Activated CD4-positive, alpha-beta memory T cell treated with anti-CD3 and anti-CD28 coated beads for 36 hours (primary cell): ENCODE measurements around the gene TBCEL. TPM values are rescaled to one million over a fixed set of nuclear protein-coding genes. Genes with fewer than 3 reads are reported as not detected.

ENCODE experiments used
- CTCF ChIA-PET: fragments of 350-600 bp; sonication (Branson Sonifier 250); formaldehyde crosslinking; loops from one replicate; lab custom pipeline; 2021; ENCODE audit warnings: antibody characterized with exemption, inconsistent platforms; lab: Charles Lee
- POLR2A ChIA-PET: fragments of 350-600 bp; sonication (Branson Sonifier 250); formaldehyde crosslinking; loops from one replicate; lab custom pipeline; 2021; ENCODE audit warnings: antibody characterized with exemption; lab: Charles Lee
- DNase-seq: peaks from one replicate; pipeline ENCODE4 v3.0.0-alpha.2; 2020
- H3K27ac Mint-ChIP-seq: one replicate; pipeline ENCODE4 v1.8.0; 2021; ENCODE audit warnings: mixed read lengths
- H3K27me3 Mint-ChIP-seq: one replicate; pipeline ENCODE4 v1.8.0; 2021; ENCODE audit warnings: mixed read lengths
- H3K36me3 Mint-ChIP-seq: one replicate; pipeline ENCODE4 v1.8.0; 2021; ENCODE audit warnings: mixed read lengths
- H3K4me1 Mint-ChIP-seq: one replicate; pipeline ENCODE4 v1.8.0; 2021; ENCODE audit warnings: low read depth, mixed read lengths
- H3K4me3 Mint-ChIP-seq: one replicate; pipeline ENCODE4 v1.8.0; 2021; ENCODE audit warnings: mild to moderate bottlenecking, mixed read lengths
- H3K9me3 Mint-ChIP-seq: one replicate; pipeline ENCODE4 v1.8.0; 2021; ENCODE audit warnings: mixed read lengths
- intact Hi-C: fragments of 100-400 bp; cut with micrococcal nuclease; formaldehyde crosslinking; loops from one replicate; pipeline ENCODE4 v1.15.1; 2023
- total RNA-seq, 2 experiments: library from RNA; stranded (reverse); gene quantifications; one replicate each; pipeline ENCODE4 v1.2.3, GENCODE V29; 2021

The TBCEL gene
- 1 to 10 TPM; 6.0 to 6.7 TPM for total RNA-seq

DNA sequence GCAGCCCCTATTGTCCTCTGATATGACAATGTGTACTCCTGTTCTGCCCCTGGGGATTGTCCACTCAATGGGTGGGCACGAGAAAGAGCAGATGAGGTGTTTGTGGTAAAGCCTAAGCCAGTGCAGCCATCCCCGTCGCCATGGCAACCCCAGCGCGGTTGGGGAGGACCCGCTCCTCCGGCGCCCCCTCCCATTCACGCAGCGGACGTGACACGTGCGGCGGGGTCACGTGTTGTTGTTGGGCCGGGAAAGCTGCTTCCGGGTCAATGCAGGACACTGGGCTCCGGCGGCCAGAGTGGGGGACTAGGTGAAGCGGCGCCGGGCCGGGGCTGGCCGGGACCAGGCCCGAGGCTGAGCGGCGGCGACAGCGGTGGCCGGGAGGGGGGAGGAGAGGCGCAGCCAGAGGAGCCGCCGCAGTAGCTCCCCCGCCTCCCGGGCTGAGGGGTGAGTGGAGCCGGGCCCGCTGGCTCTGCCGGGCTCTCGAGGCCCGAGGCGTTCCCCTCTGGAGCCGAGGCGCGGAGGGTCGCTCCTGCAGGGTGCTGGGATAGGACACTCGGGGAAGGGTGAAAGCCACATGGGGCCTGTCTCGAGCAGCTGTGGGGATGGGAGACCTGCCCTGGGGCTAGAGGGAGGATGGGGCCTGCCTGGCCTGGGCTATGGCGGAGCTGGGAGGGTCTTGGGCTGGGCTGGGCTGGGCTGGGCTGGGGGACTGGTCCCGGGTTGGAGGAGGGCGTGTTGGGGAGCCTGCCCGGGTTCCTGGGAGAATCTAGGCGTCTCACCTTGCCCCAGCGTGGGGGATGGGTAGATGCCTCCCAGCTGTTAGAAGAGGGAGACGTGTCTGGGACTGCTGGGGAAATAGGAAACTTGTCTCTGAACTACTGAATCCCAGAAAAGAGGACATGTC lies at the start of gene TBCEL:
TSS of gene TBCEL (plus strand) at position 255 of the 904 bp plus-strand sequence. CDS start 21,589 bp downstream, outside the sequence.
- ChIA-PET CTCF (interaction anchor here (0.9 to 1.4 kb wide), 3 partner anchors 11 to 170 kb away, joined by 3 to 4 read pairs (median 4); no protein-coding TSS in a partner anchor), POLR2A (interaction anchor here (0.8 to 1.5 kb wide), 2 partner anchors 28 to 33 kb away, joined by 3 read pairs; no protein-coding TSS in a partner anchor)
- Mint-ChIP-seq H3K27ac (peak within 1 kb of the TSS; percentile 57), H3K27me3 (peaks cover 2% of the 10 kb centered on the region), H3K4me3 (peak within 1 kb of the TSS; percentile 79), H3K36me3 (no peaks in the 10 kb centered on the region), H3K4me1 (peaks cover 18% of the 10 kb centered on the region), H3K9me3 (no peaks in the 10 kb centered on the region)
- intact Hi-C loops = no loop called here
- peak; percentile 86 for DNase-seq

DNA sequence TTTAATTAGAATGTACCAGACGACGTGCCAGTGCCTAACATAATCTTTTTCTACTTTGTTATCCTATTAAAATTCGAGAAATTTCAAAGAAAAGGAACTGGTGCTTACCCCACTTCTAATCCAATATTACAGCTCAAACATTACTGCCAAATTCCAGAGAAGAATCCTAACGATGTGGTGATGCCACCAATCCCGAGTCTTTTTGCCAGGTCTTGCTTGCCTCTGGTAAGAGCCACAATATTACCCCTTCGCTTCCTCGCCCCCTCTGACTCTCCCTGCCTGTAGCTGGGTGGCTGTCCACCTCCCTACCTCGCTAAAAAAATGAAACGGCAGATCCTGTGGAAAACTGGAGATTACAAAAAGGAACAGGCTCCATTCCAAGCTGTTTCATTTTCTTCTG lies 49.4 kb upstream of the TBCEL start:
- no peaks in the 10 kb centered on the region for H3K9me3 Mint-ChIP-seq
- POLR2A ChIA-PET = no interaction called here
- no peak overlapping the region for H3K4me3 Mint-ChIP-seq

GRCh38 chr11:120974965-120975364 lies 48.9 kb upstream of the TBCEL start:
- H3K27ac Mint-ChIP-seq = no peak overlapping the region
- peaks cover 13% of the 10 kb centered on the region for H3K27me3 Mint-ChIP-seq
- POLR2A ChIA-PET = no interaction called here
- no peaks in the 10 kb centered on the region for H3K9me3 Mint-ChIP-seq
- H3K36me3 Mint-ChIP-seq = no peaks in the 10 kb centered on the region
- intact Hi-C loops = no loop called here
- DNase-seq = no peak
- no peaks in the 10 kb centered on the region for H3K4me1 Mint-ChIP-seq
- no peak overlapping the region for H3K4me3 Mint-ChIP-seq
- CTCF ChIA-PET = interaction anchor here (0.7 kb wide), 1 partner anchor 45 kb away, joined by 4 read pairs; no protein-coding TSS in a partner anchor

More for the DNA sequence above, 49.4 kb upstream of the TBCEL start:
- Mint-ChIP-seq H3K27ac (no peak overlapping the region), H3K27me3 (peaks cover 13% of the 10 kb centered on the region), H3K36me3 (no peaks in the 10 kb centered on the region), H3K4me1 (no peaks in the 10 kb centered on the region)
- CTCF ChIA-PET = no interaction called here
- DNase-seq = no peak
- intact Hi-C loops = no loop called here

- Mint-ChIP-seq H3K27ac (no peak overlapping the region), H3K36me3 (no peaks in the 10 kb centered on the region), H3K9me3 (no peaks in the 10 kb centered on the region), H3K4me1 (no peaks in the 10 kb centered on the region), H3K27me3 (peaks cover 10% of the 10 kb centered on the region), H3K4me3 (no peak overlapping the region)
- intact Hi-C loops = no loop called here
- DNase-seq = no peak
- POLR2A ChIA-PET = no interaction called here
- CTCF ChIA-PET = no interaction called here
Measured at GRCh38 chr11:120977266-120978137, 46.4 kb upstream of the TBCEL start.

DNA sequence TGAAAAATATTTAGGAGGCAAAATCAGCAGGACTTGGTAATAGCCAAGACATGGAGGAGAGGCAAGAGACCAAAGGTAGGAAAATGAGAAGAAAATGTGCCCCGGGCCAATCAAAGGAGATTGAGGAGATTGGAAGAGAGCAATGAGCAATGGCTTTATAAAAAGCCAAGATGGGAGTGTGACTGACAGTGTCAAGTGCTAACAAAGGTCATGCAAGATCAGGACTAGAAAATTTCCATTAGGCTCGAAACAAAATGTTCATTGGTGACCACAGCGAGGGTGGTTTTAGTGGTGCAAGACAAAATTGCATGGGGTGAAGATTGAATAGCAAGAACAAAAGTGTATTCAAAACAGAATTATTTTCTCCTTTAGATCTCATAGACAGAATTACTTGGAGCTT lies 45.2 kb upstream of the TBCEL start:
- POLR2A ChIA-PET = no interaction called here
- no peaks in the 10 kb centered on the region for H3K36me3 Mint-ChIP-seq
- no peaks in the 10 kb centered on the region for H3K4me1 Mint-ChIP-seq
- DNase-seq = no peak
- intact Hi-C loops = no loop called here
- no peak overlapping the region for H3K4me3 Mint-ChIP-seq
- no peak overlapping the region for H3K27ac Mint-ChIP-seq
- peaks cover 13% of the 10 kb centered on the region for H3K27me3 Mint-ChIP-seq
- CTCF ChIA-PET = no interaction called here
- H3K9me3 Mint-ChIP-seq = no peaks in the 10 kb centered on the region

DNA sequence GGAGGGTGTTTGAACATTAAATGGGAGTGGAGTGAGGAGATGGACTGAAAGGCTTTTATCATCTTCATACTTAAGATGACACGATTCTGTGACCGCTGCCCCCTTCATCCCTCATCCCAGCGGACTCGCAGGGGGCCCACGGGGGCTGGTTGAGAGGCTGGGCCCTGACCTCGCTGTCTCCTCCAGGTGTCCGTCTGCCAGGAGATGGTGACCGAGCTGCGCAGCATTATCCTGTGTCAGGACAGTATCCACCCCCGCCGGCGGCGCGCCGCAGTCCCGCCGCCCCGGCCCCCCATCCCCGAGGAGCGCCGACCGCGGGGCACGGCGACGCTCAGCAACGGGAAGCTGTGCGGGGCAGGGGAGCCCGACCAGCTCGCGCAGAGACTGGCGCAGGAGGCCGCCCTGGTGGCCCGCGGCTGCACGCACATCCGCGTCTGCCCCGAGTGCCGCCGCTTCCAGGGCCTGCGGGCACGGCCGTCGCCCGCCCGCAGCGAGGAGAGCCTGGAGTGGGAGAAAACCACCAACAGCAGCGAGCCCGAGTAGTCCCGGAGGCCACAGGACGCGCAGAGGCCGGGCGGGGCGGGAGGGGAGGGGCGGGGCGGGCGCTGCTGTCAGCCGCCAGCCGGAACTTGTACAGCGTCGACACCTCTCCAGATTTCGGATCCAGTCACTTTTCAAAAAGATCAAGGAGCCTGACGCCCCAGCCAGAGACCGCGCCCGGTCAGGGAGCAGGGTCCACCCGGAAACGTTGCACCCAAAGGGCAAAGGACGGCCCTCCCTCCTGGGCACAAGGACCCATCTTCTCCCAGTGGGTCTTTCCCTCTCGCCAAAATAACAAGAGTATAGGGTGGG lies 38.0 kb upstream of the TBCEL start:
- CTCF ChIA-PET = interaction anchor here (0.6 to 1.4 kb wide), 2 partner anchors 41 to 54 kb away, joined by 3 to 5 read pairs; no protein-coding TSS in a partner anchor
- no peak overlapping the region for H3K27ac Mint-ChIP-seq
- H3K9me3 Mint-ChIP-seq = no peaks in the 10 kb centered on the region
- peaks cover 7% of the 10 kb centered on the region for H3K4me1 Mint-ChIP-seq
- POLR2A ChIA-PET = no interaction called here
- intact Hi-C loops = no loop called here
- peak overlapping the region; percentile 47 for H3K4me3 Mint-ChIP-seq
- H3K36me3 Mint-ChIP-seq = no peaks in the 10 kb centered on the region
- DNase-seq = peak; percentile 65
- H3K27me3 Mint-ChIP-seq = peaks cover 9% of the 10 kb centered on the region

- Mint-ChIP-seq H3K4me1 (peaks cover 7% of the 10 kb centered on the region), H3K27me3 (peaks cover 4% of the 10 kb centered on the region), H3K4me3 (no peak overlapping the region), H3K9me3 (no peaks in the 10 kb centered on the region), H3K27ac (no peak overlapping the region), H3K36me3 (no peaks in the 10 kb centered on the region)
- POLR2A ChIA-PET = no interaction called here
- CTCF ChIA-PET = no interaction called here
- intact Hi-C loops = no loop called here
- no peak for DNase-seq
Measured at GRCh38 chr11:120988603-120989002, 35.3 kb upstream of the TBCEL start.

GRCh38 chr11:120991830-120992686 lies 31.8 kb upstream of the TBCEL start:
- no peak overlapping the region for H3K27ac Mint-ChIP-seq
- CTCF ChIA-PET = no interaction called here
- H3K4me3 Mint-ChIP-seq = no peak overlapping the region
- POLR2A ChIA-PET = no interaction called here
- DNase-seq = no peak
- no peaks in the 10 kb centered on the region for H3K4me1 Mint-ChIP-seq
- H3K9me3 Mint-ChIP-seq = no peaks in the 10 kb centered on the region
- H3K36me3 Mint-ChIP-seq = no peaks in the 10 kb centered on the region
- peaks cover 2% of the 10 kb centered on the region for H3K27me3 Mint-ChIP-seq
- intact Hi-C loops = no loop called here

GRCh38 chr11:120994091-120994859 lies 29.6 kb upstream of the TBCEL start:
- Mint-ChIP-seq H3K27me3 (peaks cover 2% of the 10 kb centered on the region), H3K36me3 (no peaks in the 10 kb centered on the region), H3K9me3 (no peaks in the 10 kb centered on the region), H3K4me1 (no peaks in the 10 kb centered on the region), H3K4me3 (no peak overlapping the region), H3K27ac (no peak overlapping the region)
- DNase-seq = no peak
- ChIA-PET CTCF (no interaction called here), POLR2A (no interaction called here)
- intact Hi-C loops = no loop called here

DNA sequence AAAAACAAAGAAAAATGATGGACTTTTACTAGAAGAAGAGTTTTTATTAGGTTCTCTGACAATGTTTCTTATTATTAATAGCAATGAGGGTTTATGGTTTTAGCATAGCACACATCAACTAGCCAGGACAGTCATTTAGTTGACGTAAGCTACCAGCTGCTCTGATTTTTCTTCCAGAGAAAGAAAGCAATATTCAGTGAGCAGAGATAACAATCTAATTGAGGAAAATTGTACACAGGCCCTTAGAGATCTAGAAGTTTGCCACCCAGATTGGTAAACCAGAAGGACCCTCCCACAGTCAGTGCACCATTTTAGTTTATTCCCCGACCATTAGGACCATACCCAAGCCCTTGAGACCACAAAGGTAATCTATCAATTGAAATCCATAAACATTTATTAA lies 28.7 kb upstream of the TBCEL start:
- CTCF ChIA-PET = no interaction called here
- intact Hi-C loops = no loop called here

More for the DNA sequence above, 28.7 kb upstream of the TBCEL start:
- POLR2A ChIA-PET = no interaction called here
- Mint-ChIP-seq H3K4me3 (no peak overlapping the region), H3K36me3 (no peaks in the 10 kb centered on the region), H3K27me3 (peaks cover 4% of the 10 kb centered on the region), H3K27ac (no peak overlapping the region), H3K4me1 (no peaks in the 10 kb centered on the region), H3K9me3 (no peaks in the 10 kb centered on the region)
- no peak for DNase-seq
